CD1c-positive myeloid dendritic cell (primary cell): ENCODE data around the gene BNC2.
"Not testable (repeated sequence)": the region's sequence is repeated elsewhere in the genome, so short reads cannot be mapped to it uniquely, and the experiment has no call there.

Experiments
- DNase-seq: peaks from one replicate; pipeline ENCODE4 v3.0.0-alpha.2; 2016; ENCODE audit errors: extremely low spot score

Gene BNC2

GRCh38 chr9:16501726-16502125 lies 368.7 kb downstream of the BNC2 start:
- DNase-seq, result no peak

GRCh38 chr9:16501141-16501540 lies 369.3 kb downstream of the BNC2 start:
- no peak for DNase-seq

GRCh38 chr9:16500386-16500785 lies 370.1 kb downstream of the BNC2 start:
- DNase-seq, result no peak

GRCh38 chr9:16499892-16500291 lies 370.6 kb downstream of the BNC2 start:
- no peak for DNase-seq

- DNase-seq, result no peak
These were observed 373.6 kb downstream of the BNC2 start for GRCh38 chr9:16496908-16497307.

GRCh38 chr9:16487915-16488314 lies 382.6 kb downstream of the BNC2 start:
- DNase-seq, result no peak

GRCh38 chr9:16485575-16486321 lies 384.7 kb downstream of the BNC2 start:
- no peak for DNase-seq

- no peak for DNase-seq
These were observed 385.3 kb downstream of the BNC2 start for GRCh38 chr9:16485160-16485559.

GRCh38 chr9:16484744-16485143 lies 385.7 kb downstream of the BNC2 start:
- DNase-seq, result no peak

- no peak for DNase-seq
These were observed 386.3 kb downstream of the BNC2 start for GRCh38 chr9:16484180-16484579.

- DNase-seq, result no peak
These were observed 387.7 kb downstream of the BNC2 start for GRCh38 chr9:16482764-16483163.

GRCh38 chr9:16480584-16480983 lies 389.9 kb downstream of the BNC2 start:
- not testable (repeated sequence) for DNase-seq

- DNase-seq, result no peak
These were observed 394.5 kb downstream of the BNC2 start for GRCh38 chr9:16475996-16476395.

- DNase-seq, result no peak
These were observed 395.2 kb downstream of the BNC2 start for GRCh38 chr9:16475257-16475656.

- DNase-seq, result no peak
These were observed 401.3 kb downstream of the BNC2 start for GRCh38 chr9:16469184-16469583.

- no peak for DNase-seq
These were observed 408.6 kb downstream of the BNC2 start for GRCh38 chr9:16461851-16462250.

- no peak for DNase-seq
These were observed 409.2 kb downstream of the BNC2 start for GRCh38 chr9:16461137-16461840.

GRCh38 chr9:16460696-16461095 lies 409.8 kb downstream of the BNC2 start:
- no peak for DNase-seq

- no peak for DNase-seq
These were observed 410.9 kb downstream of the BNC2 start for GRCh38 chr9:16459421-16460148.

GRCh38 chr9:16458696-16459420 lies 411.6 kb downstream of the BNC2 start:
- no peak for DNase-seq

- no peak for DNase-seq
These were observed 414.6 kb downstream of the BNC2 start for GRCh38 chr9:16455842-16456241.

- no peak for DNase-seq
These were observed 417.1 kb downstream of the BNC2 start for GRCh38 chr9:16453390-16453789.
